Panc1 (cell line): Measurements from ENCODE around the gene AGBL1. TPM values are rescaled to one million over a fixed set of nuclear protein-coding genes. Genes with fewer than 3 reads are reported as not detected.

Source experiments
- ATAC-seq: fragments of 200-7000 bp; cut with Tn5 transposase; 2 replicates; pipeline ENCODE4 v1.9.1; 2020; ENCODE audit warnings: mild to moderate bottlenecking, moderate library complexity
- BruUV-seq: library from RNA; stranded (reverse); fragments of 400-500 nt; replicated peaks from 2 replicates; lab custom pipeline; 2021; lab: Mats Ljungman, UMichigan
- CTCF ChIA-PET: fragments of 300-600 bp; sonication (Branson Sonifier 250); formaldehyde crosslinking; loops from one replicate; lab custom pipeline; 2022; ENCODE audit warnings: antibody characterized with exemption; lab: Charles Lee
- POLR2A ChIA-PET: fragments of 300-600 bp; sonication (Branson Sonifier 250); formaldehyde crosslinking; loops from one replicate; lab custom pipeline; 2022; ENCODE audit warnings: antibody characterized with exemption; lab: Charles Lee
- DNase-seq: peaks from one replicate; pipeline ENCODE4 v3.0.0-alpha.2; 2010; ENCODE audit warnings: low read depth, low spot score
- H3K27ac ChIP-seq: 2 replicates; pipeline ENCODE4 v1.5.1; 2011; ENCODE audit warnings: mild to moderate bottlenecking, low read length, inconsistent platforms
- H3K27me3 ChIP-seq: fragments of 200-500 bp; sonication (Bioruptor generic); 2 replicates; pipeline ENCODE4 v1.6.0; 2014; ENCODE audit warnings: low read length, inconsistent platforms; ENCODE audit not compliant: control insufficient read depth, insufficient read depth
- H3K36me3 ChIP-seq: fragments of 200-500 bp; sonication (Bioruptor generic); 2 replicates; pipeline ENCODE4 v1.5.1; 2014; ENCODE audit warnings: inconsistent platforms, mild to moderate bottlenecking, low read length, moderate library complexity; ENCODE audit not compliant: control insufficient read depth, insufficient read depth
- H3K4me1 ChIP-seq: 2 replicates; pipeline ENCODE4 v1.5.1; 2011; ENCODE audit warnings: inconsistent platforms, mild to moderate bottlenecking, low read length, moderate library complexity; ENCODE audit not compliant: control insufficient read depth, insufficient read depth
- H3K4me3 ChIP-seq, 2 experiments: 2 replicates each; pipeline ENCODE4 v1.5.1; 2011 to 2012; ENCODE audit warnings: low read depth in 2 of 2, low read length in 2 of 2, mild to moderate bottlenecking in 2 of 2, inconsistent platforms in 1 of 2, moderate library complexity in 1 of 2
- H3K9me3 ChIP-seq: fragments of 200-500 bp; sonication (Bioruptor generic); 2 replicates; pipeline ENCODE4 v1.5.1; 2014; ENCODE audit warnings: low read depth, mild to moderate bottlenecking, inconsistent platforms, low read length, moderate library complexity; ENCODE audit not compliant: control insufficient read depth, insufficient read depth
- CTCF ChIP-seq: fragments of 450-650 bp; IDR thresholded peaks from 2 replicates; pipeline ENCODE4 v1.5.1; 2017; ENCODE audit warnings: mild to moderate bottlenecking
- POLR2AphosphoS5 ChIP-seq: IDR thresholded peaks from 2 replicates; pipeline ENCODE4 v1.6.1; 2012; ENCODE audit warnings: mild to moderate bottlenecking, low read depth, low read length, moderate library complexity
- SIN3A ChIP-seq: IDR thresholded peaks from 2 replicates; pipeline ENCODE4 v1.6.1; 2012; ENCODE audit warnings: low read depth, mild to moderate bottlenecking, low read length, moderate library complexity, borderline replicate concordance; ENCODE audit not compliant: insufficient read depth
- TCF7L2 ChIP-seq: IDR thresholded peaks from 2 replicates; pipeline ENCODE4 v1.6.1; 2011; ENCODE audit warnings: mild to moderate bottlenecking, low read depth, low read length, inconsistent platforms
- in situ Hi-C: cut with HindIII; loops from 2 replicates; pipeline ENCODE4 v1.10.0; 2016; ENCODE audit warnings: low sequenced_read_pairs, low pct_unique_long_range_greater_than_20kb
- intact Hi-C: fragments of 100-400 bp; cut with micrococcal nuclease; formaldehyde crosslinking; loops from one replicate; pipeline ENCODE4 v1.10.0; 2022; ENCODE audit not compliant: unreplicated experiment
- total RNA-seq: library from RNA; stranded (reverse); gene quantifications from one replicate; pipeline ENCODE4 v1.2.1, GENCODE V29; 2021; ENCODE audit not compliant: unreplicated experiment
- TF ChIP-seq, protein P1 (sequence below), 2 experiments: IDR thresholded peaks; 2 replicates each; pipeline ENCODE4 v1.6.1; 2011 to 2012; ENCODE audit warnings: low read depth in 2 of 2, control low read depth in 1 of 2, low read length in 1 of 2, mild to moderate bottlenecking in 1 of 2, moderate library complexity in 1 of 2; ENCODE audit not compliant: insufficient read depth in 1 of 2

The AGBL1 gene
- total RNA-seq, 1 experiment from 2014 or later = not detected

GRCh38 chr15:86329311-86330013 is 249.8 kb downstream of the AGBL1 start:
- Histone ChIP-seq H3K27ac (no peak overlapping the region), H3K9me3 (no peaks in the 10 kb centered on the region), H3K36me3 (no peaks in the 10 kb centered on the region), H3K4me1 (no peaks in the 10 kb centered on the region), H3K27me3 (no peaks in the 10 kb centered on the region), H3K4me3 (no peak overlapping the region)
- no peak for TF ChIP-seq TCF7L2
- TF ChIP-seq POLR2AphosphoS5 = no peak
- TF ChIP-seq, protein P1, sequence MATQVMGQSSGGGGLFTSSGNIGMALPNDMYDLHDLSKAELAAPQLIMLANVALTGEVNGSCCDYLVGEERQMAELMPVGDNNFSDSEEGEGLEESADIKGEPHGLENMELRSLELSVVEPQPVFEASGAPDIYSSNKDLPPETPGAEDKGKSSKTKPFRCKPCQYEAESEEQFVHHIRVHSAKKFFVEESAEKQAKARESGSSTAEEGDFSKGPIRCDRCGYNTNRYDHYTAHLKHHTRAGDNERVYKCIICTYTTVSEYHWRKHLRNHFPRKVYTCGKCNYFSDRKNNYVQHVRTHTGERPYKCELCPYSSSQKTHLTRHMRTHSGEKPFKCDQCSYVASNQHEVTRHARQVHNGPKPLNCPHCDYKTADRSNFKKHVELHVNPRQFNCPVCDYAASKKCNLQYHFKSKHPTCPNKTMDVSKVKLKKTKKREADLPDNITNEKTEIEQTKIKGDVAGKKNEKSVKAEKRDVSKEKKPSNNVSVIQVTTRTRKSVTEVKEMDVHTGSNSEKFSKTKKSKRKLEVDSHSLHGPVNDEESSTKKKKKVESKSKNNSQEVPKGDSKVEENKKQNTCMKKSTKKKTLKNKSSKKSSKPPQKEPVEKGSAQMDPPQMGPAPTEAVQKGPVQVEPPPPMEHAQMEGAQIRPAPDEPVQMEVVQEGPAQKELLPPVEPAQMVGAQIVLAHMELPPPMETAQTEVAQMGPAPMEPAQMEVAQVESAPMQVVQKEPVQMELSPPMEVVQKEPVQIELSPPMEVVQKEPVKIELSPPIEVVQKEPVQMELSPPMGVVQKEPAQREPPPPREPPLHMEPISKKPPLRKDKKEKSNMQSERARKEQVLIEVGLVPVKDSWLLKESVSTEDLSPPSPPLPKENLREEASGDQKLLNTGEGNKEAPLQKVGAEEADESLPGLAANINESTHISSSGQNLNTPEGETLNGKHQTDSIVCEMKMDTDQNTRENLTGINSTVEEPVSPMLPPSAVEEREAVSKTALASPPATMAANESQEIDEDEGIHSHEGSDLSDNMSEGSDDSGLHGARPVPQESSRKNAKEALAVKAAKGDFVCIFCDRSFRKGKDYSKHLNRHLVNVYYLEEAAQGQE (IDR thresholded peaks at IDR 0.05; ENCODE audit: insufficient read depth in 1 of 2, low read depth in 2 of 2, low read length in 1 of 2) = no peak
- TF ChIP-seq CTCF = no peak
- no peak for TF ChIP-seq SIN3A
- POLR2A ChIA-PET = no interaction called here
- BruUV-seq = no TSS peak
- no peak for ATAC-seq
- DNase-seq = no peak
- intact Hi-C loops = no loop called here
- in situ Hi-C loops = no loop called here
- CTCF ChIA-PET = no interaction called here

- Histone ChIP-seq H3K27me3 (no peaks in the 10 kb centered on the region), H3K9me3 (no peaks in the 10 kb centered on the region), H3K4me1 (no peaks in the 10 kb centered on the region), H3K36me3 (no peaks in the 10 kb centered on the region), H3K27ac (no peak overlapping the region), H3K4me3 (no peak overlapping the region)
- ChIA-PET POLR2A (interaction anchor here (0.6 kb wide), 1 partner anchor 678 kb away, joined by 3 read pairs; no protein-coding TSS in a partner anchor), CTCF (no interaction called here)
- ATAC-seq = no peak
- DNase-seq = no peak
- TF ChIP-seq SIN3A (no peak), POLR2AphosphoS5 (no peak)
- TF ChIP-seq, protein P1 (IDR thresholded peaks at IDR 0.05; ENCODE audit: insufficient read depth in 1 of 2, low read depth in 2 of 2, low read length in 1 of 2) = no peak
- intact Hi-C loops = no loop called here
- in situ Hi-C loops = no loop called here
- BruUV-seq = no TSS peak
Measured at GRCh38 chr15:86333819-86334218, 254.1 kb downstream of the AGBL1 start.
